ENCODE data around the gene ACAA1. TPM values are rescaled to one million over a fixed set of nuclear protein-coding genes. Genes with fewer than 3 reads are reported as not detected.

Gene ACAA1
- total and polyA plus RNA-seq, 2 of the 13 experiments (the other 11 are each of a cell fraction or from before 2014, with no cell fraction given): 60.8 to 188 TPM

DNA sequence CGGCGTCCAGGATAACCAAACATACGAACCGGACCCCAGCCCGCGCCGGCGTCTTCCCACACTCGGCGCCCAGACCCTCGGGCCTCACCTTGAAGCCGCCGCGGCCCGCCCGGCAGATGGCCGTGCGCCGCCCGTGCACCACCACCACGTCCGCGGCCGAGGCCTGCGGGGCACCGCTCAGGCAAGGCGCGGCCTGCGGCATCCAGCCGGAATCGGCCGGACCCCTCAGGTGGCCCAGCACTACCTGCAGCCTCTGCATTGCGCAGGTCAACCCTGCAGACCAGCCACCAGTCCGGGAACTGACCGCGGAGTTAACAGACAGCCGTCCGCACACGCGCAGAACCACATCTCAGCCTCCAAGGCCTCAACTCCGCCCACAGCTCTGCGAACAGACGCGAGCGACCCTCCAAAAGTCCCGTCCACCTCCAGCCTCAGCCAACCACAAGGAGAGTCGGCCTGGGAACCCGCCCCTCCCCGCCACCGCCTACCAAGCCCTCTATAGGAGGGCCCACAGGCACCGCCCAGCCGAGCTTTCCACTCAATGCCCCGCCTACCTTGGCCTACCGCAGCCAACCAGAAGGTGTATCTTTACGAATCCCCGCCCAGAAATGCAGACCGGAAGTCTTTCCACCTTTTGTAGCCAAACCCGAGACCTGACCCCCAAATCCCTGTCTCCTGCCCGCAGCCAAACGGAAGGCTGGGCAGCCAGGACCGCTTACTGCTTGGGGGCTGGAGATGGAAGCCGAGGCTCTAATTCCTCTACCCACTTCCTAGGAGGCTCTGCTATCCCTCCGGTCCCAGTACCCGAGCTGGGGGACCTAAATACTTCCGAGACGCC lies at the start of gene ACAA1 (continued):
- TF ChIP-seq, protein P1, sequence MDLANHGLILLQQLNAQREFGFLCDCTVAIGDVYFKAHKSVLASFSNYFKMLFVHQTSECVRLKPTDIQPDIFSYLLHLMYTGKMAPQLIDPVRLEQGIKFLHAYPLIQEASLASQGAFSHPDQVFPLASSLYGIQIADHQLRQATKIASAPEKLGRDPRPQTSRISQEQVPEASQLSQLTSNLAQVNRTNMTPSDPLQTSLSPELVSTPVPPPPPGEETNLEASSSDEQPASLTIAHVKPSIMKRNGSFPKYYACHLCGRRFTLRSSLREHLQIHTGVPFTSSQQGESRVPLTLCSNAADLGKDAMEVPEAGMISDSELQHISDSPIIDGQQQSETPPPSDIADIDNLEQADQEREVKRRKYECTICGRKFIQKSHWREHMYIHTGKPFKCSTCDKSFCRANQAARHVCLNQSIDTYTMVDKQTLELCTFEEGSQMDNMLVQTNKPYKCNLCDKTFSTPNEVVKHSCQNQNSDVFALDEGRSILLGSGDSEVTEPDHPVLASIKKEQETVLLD (CRISPR knock-in tag; IDR thresholded peaks at IDR 0.05; ENCODE audit: low read depth): 0 out of 2 replicates have a peak, but pooled peaks have one; percentile 7
- TF ChIP-seq ZNF790 (CRISPR knock-in tag; IDR thresholded peaks at IDR 0.05; ENCODE audit: borderline replicate concordance) (peak; percentile 59; the same call in 1 of the 2 replicates), ZFX (CRISPR knock-in tag; IDR thresholded peaks at IDR 0.05; ENCODE audit: low read depth) (peak; percentile 92), ZSCAN31 (CRISPR knock-in tag; IDR thresholded peaks at IDR 0.05; ENCODE audit: low read depth) (peak; percentile 35; the same call in 1 of the 2 replicates), ZNF430 (CRISPR knock-in tag; IDR thresholded peaks at IDR 0.05) (peak; percentile 77; the same call in 1 of the 2 replicates), MBD4 (IDR thresholded peaks at IDR 0.05; ENCODE audit: borderline replicate concordance, low read length) (no peak), SIN3A (IDR thresholded peaks at IDR 0.05; ENCODE audit: borderline replicate concordance, low read depth, low read length) (peak; percentile 87), ZNF124 (CRISPR knock-in tag; IDR thresholded peaks at IDR 0.05) (no peak), FOXA3 (CRISPR knock-in tag; IDR thresholded peaks at IDR 0.05) (peak; percentile 19; the same call in 1 of the 2 replicates), ZNF432 (CRISPR knock-in tag; IDR thresholded peaks at IDR 0.05; ENCODE audit: borderline replicate concordance) (peak; percentile 68; the same call in 1 of the 2 replicates)
- TF ChIP-seq, protein P2, sequence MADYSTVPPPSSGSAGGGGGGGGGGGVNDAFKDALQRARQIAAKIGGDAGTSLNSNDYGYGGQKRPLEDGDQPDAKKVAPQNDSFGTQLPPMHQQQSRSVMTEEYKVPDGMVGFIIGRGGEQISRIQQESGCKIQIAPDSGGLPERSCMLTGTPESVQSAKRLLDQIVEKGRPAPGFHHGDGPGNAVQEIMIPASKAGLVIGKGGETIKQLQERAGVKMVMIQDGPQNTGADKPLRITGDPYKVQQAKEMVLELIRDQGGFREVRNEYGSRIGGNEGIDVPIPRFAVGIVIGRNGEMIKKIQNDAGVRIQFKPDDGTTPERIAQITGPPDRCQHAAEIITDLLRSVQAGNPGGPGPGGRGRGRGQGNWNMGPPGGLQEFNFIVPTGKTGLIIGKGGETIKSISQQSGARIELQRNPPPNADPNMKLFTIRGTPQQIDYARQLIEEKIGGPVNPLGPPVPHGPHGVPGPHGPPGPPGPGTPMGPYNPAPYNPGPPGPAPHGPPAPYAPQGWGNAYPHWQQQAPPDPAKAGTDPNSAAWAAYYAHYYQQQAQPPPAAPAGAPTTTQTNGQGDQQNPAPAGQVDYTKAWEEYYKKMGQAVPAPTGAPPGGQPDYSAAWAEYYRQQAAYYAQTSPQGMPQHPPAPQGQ (CRISPR knock-in tag; IDR thresholded peaks at IDR 0.05; ENCODE audit: borderline replicate concordance): no peak
- TF ChIP-seq, protein P3, sequence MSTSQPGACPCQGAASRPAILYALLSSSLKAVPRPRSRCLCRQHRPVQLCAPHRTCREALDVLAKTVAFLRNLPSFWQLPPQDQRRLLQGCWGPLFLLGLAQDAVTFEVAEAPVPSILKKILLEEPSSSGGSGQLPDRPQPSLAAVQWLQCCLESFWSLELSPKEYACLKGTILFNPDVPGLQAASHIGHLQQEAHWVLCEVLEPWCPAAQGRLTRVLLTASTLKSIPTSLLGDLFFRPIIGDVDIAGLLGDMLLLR (CRISPR knock-in tag; IDR thresholded peaks at IDR 0.05): peak; percentile 75; the same call in 1 of the 2 replicates
- TF ChIP-seq, protein P4, sequence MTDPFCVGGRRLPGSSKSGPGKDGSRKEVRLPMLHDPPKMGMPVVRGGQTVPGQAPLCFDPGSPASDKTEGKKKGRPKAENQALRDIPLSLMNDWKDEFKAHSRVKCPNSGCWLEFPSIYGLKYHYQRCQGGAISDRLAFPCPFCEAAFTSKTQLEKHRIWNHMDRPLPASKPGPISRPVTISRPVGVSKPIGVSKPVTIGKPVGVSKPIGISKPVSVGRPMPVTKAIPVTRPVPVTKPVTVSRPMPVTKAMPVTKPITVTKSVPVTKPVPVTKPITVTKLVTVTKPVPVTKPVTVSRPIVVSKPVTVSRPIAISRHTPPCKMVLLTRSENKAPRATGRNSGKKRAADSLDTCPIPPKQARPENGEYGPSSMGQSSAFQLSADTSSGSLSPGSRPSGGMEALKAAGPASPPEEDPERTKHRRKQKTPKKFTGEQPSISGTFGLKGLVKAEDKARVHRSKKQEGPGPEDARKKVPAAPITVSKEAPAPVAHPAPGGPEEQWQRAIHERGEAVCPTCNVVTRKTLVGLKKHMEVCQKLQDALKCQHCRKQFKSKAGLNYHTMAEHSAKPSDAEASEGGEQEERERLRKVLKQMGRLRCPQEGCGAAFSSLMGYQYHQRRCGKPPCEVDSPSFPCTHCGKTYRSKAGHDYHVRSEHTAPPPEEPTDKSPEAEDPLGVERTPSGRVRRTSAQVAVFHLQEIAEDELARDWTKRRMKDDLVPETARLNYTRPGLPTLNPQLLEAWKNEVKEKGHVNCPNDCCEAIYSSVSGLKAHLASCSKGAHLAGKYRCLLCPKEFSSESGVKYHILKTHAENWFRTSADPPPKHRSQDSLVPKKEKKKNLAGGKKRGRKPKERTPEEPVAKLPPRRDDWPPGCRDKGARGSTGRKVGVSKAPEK (CRISPR knock-in tag; IDR thresholded peaks at IDR 0.05; ENCODE audit: borderline replicate concordance): no peak
- TF ChIP-seq, protein P5, sequence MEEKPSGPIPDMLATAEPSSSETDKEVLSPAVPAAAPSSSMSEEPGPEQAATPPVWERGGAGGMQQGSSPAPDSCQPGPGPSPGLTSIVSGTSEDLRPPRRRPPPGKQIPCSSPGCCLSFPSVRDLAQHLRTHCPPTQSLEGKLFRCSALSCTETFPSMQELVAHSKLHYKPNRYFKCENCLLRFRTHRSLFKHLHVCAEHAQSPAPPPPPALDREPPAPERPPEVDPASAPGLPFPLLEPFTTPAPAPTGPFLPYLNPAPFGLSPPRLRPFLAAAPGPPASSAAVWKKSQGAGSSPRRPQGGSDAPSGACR (CRISPR knock-in tag; IDR thresholded peaks at IDR 0.05): no peak
- TF ChIP-seq, protein P6, sequence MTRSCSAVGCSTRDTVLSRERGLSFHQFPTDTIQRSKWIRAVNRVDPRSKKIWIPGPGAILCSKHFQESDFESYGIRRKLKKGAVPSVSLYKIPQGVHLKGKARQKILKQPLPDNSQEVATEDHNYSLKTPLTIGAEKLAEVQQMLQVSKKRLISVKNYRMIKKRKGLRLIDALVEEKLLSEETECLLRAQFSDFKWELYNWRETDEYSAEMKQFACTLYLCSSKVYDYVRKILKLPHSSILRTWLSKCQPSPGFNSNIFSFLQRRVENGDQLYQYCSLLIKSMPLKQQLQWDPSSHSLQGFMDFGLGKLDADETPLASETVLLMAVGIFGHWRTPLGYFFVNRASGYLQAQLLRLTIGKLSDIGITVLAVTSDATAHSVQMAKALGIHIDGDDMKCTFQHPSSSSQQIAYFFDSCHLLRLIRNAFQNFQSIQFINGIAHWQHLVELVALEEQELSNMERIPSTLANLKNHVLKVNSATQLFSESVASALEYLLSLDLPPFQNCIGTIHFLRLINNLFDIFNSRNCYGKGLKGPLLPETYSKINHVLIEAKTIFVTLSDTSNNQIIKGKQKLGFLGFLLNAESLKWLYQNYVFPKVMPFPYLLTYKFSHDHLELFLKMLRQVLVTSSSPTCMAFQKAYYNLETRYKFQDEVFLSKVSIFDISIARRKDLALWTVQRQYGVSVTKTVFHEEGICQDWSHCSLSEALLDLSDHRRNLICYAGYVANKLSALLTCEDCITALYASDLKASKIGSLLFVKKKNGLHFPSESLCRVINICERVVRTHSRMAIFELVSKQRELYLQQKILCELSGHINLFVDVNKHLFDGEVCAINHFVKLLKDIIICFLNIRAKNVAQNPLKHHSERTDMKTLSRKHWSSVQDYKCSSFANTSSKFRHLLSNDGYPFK (CRISPR knock-in tag; IDR thresholded peaks at IDR 0.05; ENCODE audit: borderline replicate concordance): 0 out of 2 replicates have a peak, but pooled peaks have one; percentile 58
